Measurements from ENCODE around the gene NMT2.
"Not testable (repeated sequence)": the region's sequence is repeated elsewhere in the genome, so short reads cannot be mapped to it uniquely, and the experiment has no call there.

NMT2 gene

DNA sequence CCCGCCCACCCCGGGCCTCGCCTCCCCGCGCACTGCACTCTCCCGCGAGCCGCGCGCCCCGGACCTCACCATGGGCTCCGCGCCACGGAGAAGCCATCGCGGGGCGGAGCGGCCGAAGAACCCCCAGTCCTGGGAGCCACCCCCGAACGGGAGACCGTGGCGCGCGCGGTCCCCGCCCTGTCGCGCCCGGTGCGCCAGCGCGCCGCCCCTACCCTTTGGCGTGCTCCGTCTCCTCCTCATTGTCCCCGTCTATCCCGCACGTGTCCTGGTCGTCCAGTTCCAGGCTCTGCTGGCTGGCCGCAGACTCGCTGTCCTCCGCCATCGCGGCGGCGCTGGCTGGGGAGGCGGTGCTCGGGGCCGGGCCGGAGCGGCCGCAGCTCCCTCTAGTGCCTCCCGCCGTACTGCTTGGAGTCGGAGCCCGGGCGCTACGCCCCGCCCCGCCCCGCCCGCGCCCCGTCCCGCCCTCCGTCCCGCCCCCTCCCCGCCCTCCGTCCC is at the start of gene NMT2:
Gene NMT2 (minus strand): TSS at position 403 of the 495 bp plus-strand sequence. CDS start 81 bp downstream, at position 322.
- no peak for DNase-seq

DNA sequence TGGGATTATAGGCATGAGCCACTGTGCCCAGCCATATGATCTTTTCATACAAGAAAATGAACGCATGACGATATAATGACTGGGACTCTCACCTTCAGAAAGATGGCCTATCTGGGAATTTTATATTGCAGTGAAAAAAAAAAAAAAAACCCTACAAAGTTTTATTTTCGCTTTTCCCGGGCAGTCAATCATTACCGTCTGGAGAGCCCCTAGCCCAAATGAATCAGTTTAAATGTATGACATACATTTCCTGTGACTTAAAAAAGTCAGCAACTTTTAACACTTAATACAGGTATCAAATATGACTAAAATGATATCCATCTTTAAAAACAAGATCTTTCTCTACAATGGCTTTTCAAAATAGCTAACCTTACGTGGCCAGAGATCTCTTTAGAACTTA is 48.2 kb upstream of the NMT2 start:
- DNase-seq: no peak

DNA sequence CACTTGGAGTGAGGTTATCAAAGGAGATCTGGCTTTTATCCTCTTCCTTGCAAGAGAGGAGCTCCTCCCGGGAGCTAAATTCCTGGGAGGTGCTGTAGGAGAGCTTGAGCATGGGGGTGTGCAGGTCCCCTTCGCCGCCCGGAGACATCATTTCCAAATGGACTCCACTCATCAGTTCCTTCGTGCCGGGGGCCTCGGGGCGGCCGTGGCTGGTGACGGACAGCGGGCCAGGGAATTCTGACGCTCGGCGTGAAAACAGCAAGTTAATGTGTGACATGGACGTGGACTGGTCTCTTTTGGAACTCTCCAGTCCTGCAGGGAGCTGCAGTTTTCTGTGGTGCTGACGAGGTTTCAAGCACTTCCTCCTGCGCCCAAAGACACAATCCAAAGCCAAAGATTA is 45.7 kb upstream of the NMT2 start:
- no peak for DNase-seq

DNA sequence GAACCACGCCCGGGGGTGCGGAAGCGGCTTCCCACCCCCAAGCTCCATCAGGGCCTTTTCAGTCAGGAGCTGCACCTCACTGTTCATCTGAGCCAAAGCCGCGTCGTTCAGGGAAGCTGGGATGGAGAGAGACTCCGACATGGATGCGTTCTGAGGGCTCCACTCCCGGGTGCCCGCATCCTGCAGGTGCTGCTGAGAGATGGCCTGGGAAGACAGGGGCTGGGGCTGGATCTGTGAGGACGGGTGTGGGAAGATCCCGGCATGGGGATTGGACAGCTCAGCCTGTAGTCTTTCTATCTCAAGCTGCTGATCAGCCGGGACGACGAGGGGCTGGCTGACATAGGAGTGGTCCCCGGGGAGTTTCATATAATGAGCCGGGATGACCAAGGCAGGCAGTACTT is 45.0 kb upstream of the NMT2 start:
- DNase-seq: no peak

DNA sequence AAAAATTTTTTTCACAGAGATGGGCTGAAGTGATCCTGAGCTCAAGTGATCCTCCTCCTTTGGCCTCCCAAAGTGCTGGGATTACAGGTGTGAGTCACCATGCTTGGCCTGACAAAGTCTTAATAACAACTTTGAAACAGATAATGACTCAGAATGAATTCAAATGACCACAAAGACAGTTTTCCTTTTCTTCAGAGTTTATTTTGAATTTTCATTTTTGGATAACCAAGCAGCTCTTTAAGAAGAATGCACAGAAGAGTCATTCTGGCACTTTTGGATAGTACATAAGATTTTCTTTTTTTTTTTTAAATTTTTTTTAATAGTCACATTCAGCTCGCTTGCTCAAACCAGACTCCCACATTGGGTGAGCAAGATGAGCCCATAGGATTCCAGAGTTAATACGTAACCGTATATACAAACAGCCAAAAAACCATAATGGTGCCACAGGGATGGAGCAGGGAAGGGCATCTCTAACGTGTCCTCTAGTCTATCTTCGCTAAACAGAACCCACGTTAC is 43.0 kb upstream of the NMT2 start:
- no peak for DNase-seq

DNA sequence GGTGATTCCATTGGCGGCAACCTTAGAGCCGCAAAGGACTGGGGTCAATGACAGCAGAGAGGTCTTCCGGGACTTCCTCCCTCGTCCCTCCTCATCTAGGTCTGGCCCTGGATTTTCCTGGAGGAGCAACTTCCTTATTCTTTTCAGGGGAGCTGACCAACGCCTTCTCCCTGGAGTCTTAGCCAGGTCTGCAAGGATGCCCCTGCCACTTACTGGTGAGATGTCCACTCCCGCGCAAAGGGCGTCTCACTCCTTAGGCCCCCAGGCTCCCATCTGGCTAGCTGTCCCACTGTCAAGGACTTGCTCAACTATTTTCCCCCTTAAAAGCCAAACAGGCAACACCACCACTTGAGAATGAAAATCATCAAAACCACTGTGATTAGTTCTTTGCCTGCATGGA is 42.0 kb upstream of the NMT2 start:
- DNase-seq: no peak

DNA sequence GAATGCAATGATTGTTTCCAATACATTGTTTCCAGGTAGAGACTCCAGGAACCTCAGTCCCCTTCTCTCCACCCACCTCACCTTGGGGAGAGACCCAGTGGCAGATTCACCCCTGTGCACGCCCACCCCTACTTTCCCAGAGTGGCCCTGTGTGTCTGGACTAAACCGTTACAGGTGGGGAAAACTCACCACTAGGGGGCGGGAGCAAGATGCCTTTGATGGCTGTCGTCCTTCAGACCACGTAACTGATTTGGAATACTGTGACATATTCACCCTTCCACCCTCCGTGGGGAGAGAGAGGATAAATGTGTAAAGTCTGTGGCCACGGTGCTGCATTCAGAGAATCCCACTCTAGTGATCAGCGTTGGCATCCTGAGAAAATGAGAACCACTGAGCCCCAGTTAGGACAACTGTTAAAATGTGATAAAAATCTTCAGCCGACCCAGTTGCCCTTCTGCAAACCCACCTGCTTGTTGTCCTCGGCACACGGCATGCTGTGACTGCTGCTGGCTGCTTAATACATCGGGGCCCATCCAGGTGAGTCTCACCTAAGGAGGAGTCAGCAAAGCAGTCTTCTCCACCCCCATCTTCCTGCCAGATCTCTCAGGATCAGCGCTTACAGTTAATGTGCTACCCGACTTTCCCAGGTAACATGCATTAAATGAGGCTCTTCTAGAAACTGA is 41.5 kb upstream of the NMT2 start:
- no peak for DNase-seq

DNA sequence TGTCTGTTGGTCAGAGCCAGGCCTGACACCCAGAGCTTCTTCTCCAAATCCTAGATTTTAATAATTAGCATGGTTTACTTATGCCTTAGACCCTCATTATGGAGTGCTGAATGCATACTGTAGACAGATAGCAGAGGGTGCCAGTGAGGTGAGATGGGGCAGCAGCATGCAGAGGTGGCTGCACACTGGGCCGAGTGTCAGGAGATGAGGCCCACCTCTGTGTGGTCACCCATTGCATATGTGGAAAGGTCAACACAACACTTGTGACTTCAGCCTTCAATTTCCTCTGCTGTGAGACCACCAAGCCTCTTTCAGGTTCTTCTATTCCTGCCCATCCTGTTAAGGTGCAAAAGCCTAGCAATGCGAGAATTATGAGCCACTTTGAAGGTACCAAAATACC is 39.7 kb upstream of the NMT2 start:
- no peak for DNase-seq

DNA sequence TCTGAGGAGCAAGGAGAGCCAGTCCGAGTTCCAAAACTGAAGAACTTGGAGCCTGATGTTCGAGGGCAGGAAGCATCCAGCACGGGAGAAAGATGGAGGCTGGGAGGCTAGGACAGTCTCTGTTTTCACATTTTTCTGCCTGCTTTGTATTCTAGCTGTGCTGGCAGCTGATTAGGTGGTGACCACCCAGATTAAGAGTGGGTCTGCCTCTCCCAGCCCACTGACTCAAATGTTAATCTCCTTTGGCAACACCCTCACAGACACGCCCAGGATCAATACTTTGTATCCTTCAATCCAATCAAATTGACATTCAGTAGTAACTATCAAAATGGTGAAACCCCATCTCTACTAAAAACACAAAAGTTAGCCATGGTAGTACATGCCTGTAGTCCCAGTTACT is 38.9 kb upstream of the NMT2 start:
- not testable (repeated sequence) for DNase-seq

DNA sequence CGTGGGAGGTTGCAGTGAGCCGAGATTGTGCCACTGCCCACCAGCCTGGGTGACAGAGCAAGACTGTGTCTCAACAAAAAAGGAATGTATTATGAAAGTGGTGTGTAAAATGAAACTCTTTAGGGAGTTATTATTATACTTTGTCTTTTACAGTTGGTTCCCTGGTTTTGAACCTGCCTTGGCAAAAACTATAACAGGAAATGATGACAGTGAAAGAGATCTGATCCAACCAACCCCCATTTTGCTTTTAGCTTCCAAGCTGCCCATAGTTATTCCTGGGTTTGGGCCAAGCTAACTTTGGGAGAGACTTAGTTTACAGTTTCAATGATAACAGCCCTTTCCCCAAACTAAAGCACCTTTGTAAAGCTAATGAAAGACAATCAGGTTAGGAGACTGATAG is 34.1 kb upstream of the NMT2 start:
- no peak for DNase-seq

DNA sequence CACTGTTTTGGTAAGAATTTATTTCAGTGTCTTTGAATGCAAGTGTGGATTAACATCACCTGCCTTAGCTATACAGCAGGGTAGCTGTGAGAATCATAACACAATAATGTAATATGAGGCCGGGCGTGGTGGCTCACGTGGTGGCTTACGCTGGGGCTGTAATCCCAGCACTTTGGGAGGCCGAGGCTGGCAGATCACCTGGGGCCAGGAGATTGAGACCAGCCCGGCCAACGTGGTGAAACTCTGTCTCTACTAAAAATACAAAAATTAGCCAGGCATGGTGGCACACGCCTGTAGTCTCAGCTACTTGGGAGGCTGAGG is 33.8 kb upstream of the NMT2 start:
- DNase-seq: not testable (repeated sequence)

DNA sequence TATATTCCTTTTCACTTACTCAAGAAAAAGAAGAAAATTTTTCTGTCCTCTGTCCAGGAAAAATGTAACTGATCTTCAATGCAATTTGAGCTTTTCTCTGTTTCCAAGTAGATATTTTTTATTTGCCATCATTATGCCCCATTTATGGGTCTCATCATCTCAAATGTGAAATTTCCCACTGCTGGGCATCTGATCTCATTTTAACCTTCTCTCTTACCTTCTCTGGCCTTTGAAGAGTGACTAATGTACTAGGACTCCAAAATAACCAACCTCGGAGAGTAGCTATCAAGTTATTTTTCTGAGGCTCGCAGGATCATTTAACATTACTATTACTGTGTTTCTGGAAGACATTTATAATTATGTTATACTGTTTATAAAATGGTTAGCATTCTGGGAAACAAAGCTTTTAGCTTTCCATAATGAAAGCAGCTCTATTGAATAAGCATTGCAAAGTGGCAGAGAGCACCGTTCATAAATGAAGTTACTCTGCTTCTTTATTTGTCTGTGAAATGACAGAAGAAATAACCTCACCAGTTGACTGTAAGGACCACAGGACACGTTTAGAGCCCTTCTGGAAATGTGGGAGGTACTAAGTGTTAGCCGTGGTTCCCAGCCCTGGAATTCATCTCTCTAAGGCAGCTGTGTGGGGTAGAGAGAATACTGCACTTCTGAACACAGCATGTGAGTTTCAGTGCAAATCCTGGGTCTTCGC is 33.3 kb upstream of the NMT2 start:
- no peak for DNase-seq

DNA sequence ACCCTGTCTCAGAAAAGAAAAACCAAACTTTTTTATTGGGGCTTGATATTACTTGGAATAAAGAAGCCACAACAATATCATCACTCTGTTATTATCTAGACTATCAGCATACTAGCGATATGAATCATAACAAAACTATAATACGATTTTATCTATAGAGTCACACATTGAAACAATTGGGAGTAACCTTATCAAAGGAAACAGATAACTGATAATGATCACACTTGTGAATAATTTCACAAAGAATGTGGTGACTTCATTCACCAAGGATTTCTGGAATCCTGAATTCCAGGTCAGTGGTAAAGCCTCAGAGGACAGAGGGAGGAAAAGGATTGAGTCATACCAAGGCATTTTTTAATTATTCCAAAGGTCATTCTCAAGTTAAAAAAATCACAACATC is 32.1 kb upstream of the NMT2 start:
- DNase-seq: no peak

DNA sequence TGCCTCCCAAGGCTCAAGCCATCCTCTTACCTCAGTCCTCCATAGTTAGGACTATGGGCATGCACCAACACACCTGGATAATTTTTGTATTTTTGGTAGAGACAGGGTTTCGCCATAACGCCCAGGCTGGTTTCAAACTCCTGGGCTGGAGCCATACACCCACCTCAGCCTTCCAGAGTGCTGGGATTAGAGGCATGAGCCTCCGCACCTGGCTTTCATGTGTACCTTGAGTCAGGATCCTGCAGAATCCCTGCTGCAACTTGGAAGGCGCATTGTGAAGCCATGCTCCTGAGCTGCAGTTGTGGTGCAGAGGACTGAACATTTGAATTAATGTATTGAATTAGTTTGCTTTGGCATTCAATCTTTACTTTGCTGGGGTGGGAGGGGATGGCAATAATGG is 29.4 kb upstream of the NMT2 start:
- DNase-seq: no peak

DNA sequence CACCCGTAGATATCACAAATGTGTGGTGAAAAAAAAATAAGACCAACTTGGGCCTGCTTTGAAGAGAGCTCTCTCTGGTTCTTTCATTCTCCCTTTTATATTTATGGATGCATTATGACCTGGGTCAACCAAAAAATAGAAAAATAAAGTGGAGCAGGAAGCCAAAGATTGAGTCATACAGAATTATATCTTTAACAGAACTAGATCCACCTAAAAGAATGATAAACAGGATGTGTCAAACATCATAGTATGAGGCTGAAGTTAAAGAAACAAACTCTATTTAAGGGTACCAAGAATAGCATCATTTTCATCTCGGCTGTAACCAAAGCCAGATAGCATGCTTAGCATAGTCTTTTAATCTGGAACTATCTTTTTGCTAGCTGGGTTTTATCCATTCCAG is 28.8 kb upstream of the NMT2 start:
- no peak for DNase-seq

DNA sequence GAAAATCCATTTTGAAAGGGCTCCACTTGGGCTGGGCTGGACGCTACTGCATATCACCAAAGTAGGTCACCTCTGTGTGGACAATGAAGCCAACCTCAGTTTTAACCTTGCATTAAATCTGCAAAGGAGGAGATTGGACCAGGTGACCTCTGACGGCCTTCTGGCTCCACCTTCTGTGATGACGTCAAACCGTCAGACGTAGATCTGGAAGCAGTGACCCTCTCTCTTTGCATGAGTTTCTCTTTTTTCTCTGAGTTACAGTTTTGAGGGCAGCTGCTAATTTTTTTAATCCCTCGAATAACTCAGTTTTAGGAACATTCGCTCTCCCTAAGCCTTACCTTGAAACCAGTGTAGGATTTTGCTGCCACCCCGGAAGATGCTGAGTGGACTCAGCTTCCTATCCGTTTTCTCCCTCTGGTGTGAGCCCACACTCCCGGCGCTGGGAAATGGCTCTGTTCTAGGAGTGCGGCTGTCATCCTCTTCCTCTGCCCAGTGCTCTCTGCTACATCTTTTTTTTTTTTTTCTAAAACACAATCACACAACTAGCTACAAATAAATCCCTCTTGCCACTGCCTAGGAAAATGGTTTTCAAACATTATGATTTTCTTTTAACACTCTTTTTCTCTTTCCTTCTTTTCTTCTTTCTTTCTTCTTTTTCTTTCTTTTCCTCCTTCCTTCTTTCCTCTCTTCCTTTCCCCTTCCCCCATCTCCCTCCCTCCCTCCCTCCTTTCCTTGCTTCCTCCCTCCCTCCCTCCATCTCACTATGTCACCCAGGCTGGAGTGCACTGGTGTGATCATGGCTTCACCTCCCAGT is 27.7 kb upstream of the NMT2 start:
- no peak for DNase-seq

DNA sequence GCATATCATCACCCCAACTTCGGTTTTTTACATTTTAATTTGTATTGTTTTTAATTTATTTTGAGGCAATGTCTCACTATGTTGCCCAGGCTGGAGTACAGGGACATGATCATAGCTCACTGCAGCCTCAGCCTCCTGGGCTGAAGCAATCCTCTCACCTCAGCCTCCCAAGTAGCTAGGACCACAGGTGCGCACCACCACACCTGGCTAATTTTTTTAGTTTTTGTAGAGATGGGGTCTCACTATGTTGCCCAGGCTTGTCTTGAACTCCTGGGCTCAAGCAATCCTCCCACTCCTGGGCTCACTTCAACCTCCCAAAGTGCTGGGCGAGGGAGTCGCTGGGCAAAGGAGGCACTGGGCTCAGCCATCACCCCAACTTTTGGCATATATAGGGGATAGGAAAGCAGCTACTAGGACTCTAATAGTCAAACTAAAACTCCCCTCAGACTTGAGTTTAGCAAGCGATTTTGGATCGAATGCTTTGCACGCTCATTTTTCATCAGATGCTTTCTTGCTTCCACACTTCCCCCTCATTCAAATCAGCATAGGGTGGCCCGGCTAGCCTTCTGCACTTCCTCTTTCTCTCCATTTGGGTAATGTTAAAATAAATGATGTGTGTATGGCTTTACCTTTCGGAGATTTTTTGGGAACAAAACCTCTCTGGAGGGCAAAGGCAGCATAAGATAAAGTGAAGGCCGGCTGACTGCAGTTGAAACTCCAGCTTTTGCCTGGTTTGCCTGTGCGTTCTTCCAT is 20.8 kb upstream of the NMT2 start:
- DNase-seq: no peak

DNA sequence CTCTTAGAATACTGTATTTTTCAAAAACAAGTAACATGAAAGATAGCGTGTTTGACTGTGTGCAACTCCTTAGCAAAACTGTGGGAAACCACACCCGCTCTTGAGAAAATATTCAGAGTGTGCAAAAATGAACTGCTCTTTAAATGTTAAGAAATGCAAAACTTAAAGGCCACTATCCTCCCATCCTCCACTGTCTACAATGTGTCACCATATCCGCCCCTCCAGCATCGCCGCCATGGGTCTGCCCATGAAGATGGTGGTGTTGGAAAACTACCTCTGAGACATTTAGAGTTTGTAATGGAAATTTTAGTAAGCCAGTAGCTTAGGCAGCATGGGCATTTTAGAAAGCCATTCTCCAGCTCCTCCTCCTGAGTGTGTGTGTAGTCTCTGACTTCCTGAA is 20.1 kb upstream of the NMT2 start:
- no peak for DNase-seq

DNA sequence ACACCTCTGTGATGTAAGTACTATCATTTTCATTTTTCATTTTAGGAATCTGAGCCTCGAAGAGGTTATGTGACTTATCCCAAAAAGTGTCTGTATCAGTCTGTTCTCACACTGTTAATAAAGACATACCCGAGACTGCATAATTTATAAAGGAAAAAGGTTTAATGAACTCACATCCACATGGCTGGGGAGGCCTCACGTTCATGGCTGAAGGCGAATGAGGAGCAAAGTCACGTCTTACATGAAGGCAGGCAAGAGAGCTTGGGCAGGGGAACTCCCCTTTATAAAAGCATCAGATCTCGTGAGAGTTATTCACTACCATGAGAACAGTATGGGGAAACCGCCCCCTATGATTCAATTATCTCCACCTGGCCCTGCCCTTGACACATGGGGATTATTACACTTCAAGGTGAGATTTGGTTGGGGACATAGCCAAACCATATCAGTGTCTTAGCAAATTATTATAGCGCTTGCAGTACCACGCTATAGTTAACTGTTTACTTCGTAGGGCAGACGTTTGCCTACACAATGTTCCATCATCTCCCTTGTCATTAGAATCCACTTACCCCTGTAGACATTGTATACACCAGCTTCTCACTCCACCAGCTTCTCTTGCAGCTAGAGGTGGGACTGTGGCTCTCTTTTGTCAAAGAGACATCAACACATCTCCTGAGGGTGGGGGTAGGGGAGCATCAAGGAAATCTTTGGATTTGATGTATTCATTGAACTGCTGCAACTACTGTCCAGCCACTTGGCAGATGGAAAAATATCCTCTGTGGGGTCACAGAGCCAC is 15.4 kb upstream of the NMT2 start:
- DNase-seq: no peak

DNA sequence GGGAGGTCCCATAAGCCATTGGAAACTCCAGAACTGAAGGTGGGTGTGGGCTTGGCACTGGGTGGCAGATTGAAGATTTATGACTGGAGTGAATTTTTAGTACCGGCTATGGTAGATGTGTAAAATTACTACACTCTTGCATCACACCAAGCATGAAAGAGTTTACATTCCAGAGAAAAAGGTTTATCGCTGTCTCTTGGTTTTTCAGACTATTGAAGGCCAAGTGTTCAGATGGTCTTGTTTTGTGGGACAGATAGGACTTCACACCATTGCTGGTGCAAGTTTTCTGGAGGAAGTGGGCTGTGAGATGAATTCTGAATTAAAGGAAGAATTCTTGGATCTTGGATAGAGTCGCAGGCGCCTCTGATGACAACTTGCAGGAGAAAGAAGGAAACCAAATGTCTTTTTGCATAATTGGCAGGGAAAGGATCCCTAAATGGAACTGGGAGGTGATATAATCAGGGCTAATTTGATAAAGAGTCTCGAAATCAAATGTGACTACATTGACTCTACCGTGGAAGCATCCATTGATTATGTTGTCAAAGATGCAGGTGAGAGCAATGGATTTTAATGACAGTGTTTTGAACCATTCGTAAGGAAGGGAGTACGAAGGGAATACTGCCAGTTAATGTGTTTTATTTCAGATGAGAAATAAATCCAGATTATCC is 14.2 kb upstream of the NMT2 start:
- DNase-seq: no peak

DNA sequence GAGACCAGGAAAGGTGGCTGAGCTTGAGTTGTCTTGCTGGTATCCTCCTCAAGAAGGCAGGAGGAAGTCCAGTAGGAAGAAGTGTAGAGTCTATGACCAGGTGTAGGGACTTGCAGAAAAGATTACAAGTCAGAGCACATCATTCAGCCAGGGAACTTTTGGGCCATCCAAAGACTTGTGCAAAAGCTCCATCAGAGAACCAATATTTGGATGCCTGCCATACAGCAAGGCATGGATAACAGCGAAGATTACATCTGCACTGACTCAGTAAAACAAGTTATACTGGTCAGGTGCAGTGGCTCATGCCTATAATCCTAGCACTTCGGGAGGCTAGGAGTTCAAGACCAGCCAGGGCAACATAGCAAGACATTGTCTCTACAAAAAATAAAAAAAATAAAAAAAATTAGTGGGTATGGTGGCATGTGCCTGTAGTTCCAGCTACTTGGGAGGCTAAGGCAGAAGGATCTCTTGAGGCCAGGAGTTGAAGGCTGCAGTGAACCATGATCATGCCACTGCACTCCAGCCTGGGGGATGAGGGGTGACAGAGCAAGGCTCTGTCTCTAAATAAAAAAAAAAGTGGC is 13.2 kb upstream of the NMT2 start:
- no peak for DNase-seq
